GM18498 (cell line): ENCODE data around the gene MARVELD2.

Source experiments
- ATAC-seq: cut with Tn5 transposase; IDR thresholded peaks from one replicate; pipeline ENCODE4 v1.9.1; 2021; ENCODE audit warnings: mild to moderate bottlenecking, moderate library complexity; ENCODE audit not compliant: unreplicated experiment

The MARVELD2 gene

GRCh38 chr5:69492391-69492922 lies 77.5 kb downstream of the MARVELD2 start, which contains the start of gene OCLN:
OCLN (plus strand) TSS chr5:69492790; CDS start chr5:69504245, 11,455 bp downstream.
- ATAC-seq = peak; percentile 60

GRCh38 chr5:69492923-69493395 lies 78.0 kb downstream of the MARVELD2 start:
- ATAC-seq = peak; percentile 41

GRCh38 chr5:69493396-69494133 lies 78.6 kb downstream of the MARVELD2 start:
- ATAC-seq = no peak
